GM21447 (cell line): ENCODE measurements around the gene TBC1D12.

Experiments
- ATAC-seq: cut with Tn5 transposase; IDR thresholded peaks from one replicate; pipeline ENCODE4 v1.9.1; 2021; ENCODE audit not compliant: unreplicated experiment

The TBC1D12 gene

DNA sequence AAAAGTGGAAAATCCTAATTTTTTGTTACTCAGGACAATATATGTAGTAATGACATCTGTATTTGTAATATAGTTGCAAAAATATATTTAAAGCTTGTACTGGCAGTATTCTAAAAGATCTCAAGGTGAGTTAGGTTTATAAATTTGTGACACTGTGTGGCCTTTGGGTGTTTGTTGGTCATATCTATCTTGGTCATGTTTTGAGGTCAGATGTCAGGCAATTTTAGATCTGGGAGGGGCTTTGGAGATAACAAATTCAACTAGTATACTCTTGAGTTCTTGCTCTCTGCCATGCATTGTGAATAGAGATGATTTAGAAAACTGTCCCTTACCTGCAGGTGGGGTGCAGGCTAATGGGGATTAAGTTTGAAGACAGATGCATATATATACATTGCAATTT lies 3.1 kb downstream of the TBC1D12 start:
- no peak for ATAC-seq

DNA sequence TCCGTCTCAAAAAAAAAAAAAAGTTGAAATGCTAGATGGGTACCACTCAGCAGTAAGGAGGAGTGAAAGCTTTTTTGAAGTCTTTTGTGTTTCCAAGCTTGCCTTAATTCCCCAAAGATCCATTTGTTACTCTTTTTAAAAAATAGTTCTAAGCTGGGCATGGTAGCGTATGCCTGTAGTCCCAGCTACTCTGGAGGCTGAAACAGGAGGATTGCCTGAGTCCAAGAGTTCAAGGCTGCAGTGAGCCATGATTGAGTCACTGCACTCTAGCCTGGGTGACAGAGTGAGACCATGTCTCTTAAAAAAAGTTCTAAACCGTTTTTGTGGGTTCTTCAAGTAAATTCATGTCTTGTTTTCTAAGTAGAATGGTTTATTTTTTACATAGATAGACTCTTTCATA lies 5.3 kb downstream of the TBC1D12 start:
- no peak for ATAC-seq

DNA sequence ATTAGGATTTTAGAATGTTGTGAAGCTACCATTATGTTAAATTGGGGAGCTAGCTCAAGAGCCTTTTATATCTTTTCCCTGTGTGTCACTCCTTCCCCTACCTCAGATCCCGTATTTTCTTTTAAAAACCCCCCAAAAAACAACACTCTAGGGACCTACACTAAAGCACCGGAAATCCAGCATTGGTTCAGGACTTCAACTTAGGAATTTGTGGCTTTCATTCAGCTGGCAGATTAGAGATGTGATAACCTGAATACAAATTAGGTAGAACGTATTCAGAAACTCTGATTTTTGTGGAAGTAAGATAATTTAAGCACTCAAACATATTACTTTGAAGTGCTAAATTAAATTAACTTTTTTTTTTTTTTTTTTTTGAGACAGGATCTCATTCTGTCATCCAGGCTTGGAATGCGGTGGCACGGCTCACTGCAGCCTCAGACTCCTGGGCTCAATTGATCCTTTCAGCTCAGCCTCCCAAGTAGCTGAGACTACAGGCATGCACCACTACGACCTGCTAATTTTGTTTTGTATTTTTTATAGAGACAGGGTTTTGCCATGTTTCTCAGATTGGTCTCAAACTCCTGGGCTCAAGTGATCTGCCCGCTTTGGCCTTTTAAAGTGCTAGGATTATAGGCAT lies 6.8 kb downstream of the TBC1D12 start:
- ATAC-seq = no peak

DNA sequence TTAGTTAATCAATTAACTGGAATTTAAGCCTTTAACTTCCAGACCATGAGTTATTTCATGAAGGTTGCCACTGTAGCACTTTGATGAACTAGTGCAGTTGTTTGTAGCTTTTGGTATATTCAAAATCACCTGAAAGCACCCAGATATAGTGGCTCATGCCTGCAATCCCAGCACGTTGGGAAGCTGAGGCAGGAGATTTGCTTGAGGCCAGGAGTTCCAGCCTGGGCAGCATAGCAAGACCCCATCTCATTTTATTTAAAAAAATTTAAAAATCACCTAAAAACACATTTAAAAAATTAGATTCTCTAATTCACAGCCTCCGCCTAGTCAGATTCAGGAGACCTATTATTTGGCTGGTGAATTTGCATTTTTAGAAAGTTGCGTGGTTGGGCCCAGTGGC lies 9.0 kb downstream of the TBC1D12 start:
- ATAC-seq = no peak

DNA sequence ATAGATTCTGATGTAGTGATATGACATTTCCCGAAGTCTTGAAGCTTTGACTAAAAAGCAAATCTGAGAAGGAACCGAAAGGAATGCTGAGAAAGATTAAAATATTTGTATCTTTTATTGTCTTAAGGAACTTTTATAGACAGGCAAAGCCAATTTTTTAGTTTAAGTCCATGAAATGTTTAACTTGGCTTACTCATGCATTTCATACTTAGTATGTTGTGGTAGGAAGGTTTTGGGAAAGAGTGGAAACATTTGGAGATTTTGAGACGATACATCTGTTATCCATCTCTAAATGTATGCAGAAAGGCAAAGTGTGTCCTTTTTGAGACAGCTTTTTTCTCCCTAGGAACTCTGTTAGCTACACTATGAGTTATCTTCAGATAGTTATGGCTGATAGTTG lies 10.1 kb downstream of the TBC1D12 start:
- no peak for ATAC-seq

DNA sequence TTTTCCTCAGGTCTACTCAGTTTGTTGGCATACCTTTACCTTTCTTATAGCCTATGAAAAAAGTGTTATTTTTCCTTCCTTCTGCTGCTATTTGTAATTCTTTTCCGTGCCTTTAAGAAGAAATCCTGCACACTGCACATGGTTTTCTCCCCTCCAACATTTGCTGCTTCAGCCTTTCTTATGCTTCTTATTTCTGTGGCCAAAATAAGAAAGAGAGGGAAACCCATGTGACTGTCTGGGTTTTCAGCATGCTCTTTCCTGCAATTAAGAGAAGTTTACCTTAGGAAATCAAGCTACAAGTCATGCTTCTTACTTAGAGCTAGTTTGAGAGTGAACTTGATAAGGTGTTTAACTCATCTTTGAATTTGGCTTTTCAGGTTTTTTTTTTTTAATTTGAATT lies 11.0 kb downstream of the TBC1D12 start:
- ATAC-seq = no peak

DNA sequence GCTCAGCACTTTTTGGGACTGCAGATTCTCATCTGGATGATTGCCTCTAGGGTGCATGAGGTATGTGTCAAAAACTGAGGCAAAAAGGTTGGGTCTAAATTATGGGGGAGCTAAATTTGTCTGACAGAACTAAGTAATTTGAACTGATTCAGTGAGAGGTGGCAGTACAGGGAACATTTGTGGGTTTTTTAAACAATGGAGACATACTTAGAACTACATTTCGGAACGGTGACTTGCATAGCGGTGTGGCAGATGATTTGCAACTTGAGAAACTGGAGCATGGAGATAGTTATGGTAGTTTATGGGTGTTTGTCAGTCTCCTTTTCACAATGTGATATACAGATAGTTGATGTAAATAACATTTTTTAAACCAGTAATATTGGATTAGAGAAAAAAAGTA lies 14.6 kb downstream of the TBC1D12 start:
- ATAC-seq = no peak

DNA sequence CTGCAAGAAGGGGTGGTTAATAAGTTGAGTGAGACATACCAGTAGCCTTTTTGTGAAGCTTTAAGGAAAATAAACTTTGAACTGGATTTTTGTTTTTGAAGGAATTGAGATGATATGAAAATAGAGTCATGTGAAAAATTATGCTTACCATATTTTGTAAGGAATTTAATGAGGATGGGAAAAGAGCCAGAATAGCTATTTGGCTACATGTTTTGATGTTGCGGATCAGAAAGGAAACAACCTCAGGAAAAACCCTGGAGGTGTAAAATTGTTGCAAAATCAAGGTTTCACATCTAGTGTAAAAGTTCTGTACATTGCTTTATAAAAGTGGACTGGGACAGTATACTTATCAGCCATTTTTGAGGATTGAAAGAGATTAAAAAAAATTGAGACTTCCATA lies 15.0 kb downstream of the TBC1D12 start:
- ATAC-seq = no peak

DNA sequence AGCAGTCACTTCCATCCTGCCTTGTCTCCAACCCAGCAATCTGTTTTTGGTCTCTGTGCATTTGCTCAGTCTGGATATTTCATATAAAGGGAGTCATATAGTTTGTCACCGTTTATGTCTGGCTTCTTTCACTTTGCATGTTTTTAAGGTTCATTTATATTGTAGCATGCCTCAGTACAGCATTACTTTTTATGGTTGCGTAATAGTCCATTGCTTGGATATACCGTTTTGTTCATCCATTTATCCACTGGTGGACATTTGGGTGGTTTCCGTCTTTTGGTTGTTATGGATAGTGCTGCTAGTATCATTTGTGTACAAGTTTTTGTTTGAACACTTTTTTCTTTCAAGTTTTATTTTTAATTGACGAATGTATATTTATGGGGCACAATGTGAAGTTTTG lies 18.2 kb downstream of the TBC1D12 start:
- no peak for ATAC-seq

DNA sequence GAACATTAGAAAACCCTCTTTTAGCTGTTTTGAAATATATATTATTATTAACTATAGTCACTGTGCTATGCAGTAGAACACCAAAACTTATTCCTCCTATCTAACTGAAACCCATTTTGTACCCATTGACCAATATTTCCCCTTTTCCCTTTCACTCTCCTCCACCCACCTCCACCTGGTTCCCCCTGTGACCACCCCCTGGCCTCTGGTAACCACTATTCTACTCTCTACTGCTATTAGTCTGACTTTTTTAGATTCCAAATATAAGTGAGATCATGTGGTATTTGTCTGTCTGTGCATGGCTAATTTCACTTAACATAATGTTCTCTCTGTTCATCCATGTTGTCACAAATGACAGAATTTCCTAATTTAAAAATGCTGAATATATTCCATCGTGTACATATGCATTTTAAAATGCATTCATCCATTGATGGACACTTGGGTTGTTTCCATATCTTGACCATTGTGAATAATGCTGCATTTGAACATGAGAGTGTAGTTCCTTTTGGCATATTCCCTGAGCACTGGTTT lies 18.7 kb downstream of the TBC1D12 start:
- no peak for ATAC-seq

DNA sequence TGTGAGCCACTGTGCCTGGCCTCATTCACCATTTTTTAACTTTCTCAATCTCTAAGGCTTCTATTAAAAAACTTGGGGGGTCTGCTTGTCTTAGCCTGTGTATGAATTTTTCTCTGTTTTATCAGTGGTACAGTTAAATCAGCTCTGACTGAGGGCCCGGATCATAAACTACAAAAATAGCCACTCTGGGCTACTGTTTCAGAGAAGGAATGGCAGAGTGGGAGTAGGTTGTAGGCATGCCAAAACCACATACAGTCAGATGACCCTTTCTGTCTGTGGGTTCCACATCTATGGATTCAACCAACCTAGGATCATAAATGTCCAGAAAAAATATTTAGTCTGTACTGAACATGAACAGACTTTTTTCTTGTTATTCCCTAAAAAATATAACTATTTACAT lies 21.3 kb downstream of the TBC1D12 start:
- no peak for ATAC-seq

DNA sequence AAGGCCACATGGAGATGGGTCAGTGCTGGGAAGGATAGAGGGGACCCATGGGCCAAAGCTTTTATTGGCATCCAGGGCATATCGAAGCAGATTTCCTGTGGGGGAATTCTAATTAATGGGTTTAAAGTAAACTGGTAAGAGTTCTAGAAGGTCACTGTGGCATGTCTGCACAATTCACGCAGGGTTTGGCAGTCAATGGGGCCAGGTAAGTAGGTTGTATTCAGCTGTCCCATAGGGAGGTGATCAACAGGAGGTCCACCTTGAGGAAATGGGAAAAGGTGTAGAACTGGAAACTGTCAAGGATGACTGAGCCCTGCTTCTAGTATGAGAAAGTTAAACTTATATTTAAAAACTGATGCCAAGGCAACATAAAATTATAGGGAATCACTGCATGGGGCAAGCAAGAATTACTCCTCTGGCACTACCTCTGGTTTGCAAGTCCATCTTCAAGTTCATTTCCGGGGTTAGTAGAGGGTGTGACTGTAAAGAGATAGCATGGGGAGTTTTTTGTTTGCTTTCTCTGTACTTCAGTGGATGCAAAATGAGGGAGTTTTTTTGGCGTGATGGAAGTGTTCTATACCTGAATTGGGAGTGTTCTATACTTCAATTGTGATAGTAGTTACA lies 22.5 kb downstream of the TBC1D12 start:
- ATAC-seq = no peak

DNA sequence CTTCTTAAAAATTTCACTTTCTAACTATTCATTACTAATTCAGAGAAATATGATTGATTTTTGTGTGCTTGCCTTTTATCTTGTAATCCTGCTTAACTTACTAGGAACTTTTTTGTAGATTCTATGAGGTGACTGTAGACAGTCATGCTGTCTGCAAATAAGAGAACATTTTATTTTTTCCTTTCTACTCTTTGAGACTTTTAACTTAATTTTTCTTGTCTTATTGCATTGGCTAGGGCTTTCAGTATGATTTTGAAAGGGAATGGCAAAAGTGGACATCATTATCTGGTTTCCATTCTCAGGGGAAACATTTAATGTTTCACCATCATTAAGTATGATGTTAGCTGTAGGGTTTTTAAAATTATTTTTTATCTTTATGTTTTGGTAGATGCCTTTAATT lies 23.6 kb downstream of the TBC1D12 start:
- ATAC-seq = no peak

DNA sequence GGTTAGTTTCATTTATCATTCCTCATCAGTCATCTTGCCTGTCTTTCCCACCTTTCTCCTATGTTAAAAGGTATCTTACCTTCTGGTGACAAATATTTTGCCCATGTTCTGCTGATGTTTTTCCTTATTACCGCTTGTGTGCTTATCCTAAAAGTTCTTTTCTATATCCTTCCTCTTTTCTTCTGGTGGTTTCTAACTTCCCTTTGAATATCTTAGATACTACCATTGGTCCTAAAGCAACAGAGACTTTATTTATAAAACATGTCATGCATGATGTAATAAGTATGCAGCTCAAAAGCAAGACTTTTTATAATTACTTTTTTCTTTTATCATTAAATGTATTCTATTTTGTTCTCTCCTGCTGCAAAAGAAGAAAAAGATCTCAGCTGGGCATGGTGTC lies 24.8 kb downstream of the TBC1D12 start:
- no peak for ATAC-seq

DNA sequence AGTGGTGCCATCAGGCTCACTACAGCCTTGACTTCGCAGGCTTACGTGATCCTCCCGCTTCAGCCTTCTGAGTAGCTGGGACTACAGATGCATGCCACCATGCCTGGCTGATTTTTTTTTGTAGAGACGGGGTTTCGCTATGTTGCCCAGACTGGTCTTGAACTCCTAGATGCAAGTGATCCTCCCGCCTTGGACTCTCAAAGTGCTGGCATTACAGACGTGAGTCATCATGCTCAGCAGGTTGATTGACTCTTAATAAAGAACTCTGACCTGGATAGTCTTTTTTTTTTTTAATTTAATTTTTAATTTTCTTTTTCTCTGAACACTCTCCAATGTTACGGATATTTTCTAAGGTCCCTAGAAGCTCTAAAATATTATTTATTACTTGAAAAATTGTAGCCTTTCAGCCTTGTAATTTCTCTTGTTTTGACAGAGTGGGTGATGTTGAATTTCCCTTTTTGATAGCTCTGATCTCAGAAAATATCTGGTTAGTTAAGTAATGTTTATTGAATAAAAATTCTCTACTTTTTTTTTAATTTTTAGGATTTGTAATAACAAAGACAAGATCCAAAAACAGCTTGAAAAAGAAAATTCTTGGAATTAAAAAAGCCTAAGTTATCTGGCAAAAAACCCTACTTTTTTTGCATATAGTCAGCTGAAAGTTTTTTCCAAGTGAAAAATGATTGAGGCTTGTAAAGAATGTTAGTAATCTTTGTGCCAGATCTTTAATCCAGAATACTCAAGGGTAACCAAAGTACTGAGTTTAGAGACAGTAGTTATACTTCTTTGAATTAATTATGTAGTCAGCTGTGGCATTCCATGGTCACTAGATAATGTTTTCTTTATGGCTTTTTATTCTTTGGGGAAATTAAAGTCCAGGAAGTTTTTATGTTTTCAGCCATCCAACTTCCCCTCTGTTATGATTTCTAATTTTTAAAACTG lies 26.7 kb downstream of the TBC1D12 start:
- no peak for ATAC-seq

DNA sequence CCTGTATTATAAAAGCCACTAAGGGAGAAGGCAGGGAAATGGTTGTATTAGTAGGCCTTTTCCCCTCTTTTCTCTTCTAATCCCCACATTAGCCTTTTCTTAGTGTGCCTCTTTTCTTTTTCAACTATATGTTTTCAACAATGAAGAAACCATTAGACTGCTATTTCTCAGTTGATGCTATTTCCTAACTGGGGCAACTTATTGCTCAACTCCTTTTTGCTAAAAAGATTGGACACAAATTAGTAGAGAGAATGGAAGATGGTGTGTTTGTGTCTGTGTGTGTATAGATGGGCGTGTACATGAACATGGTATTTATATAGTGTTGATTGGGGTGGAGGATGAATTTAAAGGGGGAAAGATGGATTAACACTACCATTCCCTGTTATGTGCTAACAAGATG lies 28.4 kb downstream of the TBC1D12 start:
- no peak for ATAC-seq

DNA sequence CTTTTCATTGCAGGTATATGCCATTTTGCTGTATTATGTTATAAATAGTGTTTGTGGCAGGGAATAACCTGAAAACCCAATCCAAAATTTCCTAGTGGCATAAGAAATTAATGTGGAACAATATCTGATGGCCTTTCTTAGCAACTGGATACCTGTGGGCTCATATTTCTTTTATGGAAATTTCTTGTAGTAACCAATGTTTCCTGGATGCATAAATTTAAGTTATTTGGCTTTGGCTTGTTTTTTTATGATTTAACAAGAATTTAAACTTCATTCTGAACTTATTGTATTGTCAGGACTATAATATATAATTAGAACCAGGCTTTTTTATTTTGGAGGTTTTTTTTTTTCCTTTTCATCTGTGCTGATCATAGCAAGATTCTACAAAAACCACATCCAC lies 30.1 kb downstream of the TBC1D12 start:
- no peak for ATAC-seq

DNA sequence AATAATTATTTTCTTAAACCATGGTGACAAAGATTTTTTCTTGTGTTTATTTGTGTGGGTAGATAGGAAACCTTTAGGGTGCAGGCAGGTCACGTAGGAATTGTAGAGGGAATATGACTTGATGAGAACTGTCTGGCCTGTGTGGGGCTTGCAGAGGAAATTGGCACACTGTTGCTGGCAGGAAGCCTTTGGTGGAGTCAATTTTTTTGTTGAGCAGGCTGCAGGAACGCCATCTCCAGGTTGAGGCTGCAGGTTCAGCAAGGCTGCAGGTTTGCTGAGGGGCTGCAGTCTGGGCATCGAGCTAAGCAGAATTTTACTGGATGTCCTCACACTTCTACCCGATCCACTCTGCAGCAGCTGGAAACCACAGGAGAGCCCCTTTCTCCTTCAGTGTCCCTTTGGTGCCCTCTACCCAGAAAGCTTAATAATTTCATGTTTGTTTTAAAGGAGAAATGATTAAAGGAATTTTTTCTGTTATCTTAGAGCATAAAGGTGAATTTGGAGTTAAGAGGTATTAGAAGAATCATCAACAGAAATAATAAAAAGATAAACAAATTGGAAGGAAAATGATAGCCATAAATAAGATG lies 37.0 kb downstream of the TBC1D12 start:
- ATAC-seq = no peak

DNA sequence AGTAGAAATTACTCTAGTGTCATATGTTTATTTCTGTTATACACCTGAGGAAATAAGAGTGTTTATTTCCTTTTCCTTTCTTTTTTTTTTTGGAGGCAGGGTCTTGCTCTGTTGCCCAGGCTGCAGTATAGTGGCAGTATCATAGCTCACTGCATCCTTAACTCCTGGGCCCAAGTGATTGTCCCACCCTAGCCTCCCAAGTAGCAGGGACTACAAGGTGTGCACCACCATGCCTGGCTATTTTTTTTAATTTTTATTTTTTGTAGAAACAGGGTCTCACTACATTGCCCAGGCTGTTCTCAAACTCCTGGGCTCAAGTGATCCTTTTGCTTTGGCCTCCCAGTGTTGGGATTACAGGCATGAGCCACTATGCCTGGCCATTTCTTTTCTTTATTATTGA lies 37.8 kb downstream of the TBC1D12 start:
- ATAC-seq = no peak

DNA sequence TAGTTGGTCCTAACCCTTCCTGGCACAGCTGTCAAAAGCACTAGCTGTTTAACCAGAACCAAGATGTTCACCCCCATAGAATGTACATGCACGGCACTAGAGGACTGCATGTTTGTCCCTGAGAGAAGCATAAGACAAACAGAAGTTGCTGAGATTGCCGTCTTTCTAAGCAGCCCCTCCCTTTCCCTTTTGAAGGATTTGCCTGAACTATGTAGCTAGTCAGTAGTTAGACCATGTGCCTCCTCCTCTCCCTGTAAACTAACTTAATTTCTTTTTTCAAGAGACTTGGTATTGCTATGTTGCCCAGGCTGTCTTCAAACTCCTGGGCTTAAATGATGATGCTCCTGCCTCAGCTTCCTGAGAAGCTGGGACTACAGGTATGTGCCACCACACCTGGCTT lies 40.7 kb downstream of the TBC1D12 start:
- ATAC-seq = no peak

DNA sequence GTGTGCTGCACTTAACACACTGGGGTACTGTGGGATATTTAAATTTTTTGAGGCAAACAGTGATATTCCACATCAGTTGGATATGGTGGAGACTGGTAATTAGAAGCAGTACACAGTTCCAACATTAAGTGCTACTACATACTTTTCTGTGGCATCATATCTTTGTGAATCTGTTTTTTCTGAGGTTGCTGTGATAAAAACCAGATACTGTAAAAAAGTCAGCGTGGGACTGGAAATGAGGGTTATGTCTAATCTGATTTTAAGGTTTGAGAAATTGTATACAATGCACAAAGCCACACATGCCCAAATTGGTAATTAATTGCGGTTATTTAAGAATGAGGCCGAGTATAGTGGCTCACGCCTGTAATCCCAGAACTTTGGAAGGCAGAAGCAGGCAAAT lies 41.2 kb downstream of the TBC1D12 start:
- no peak for ATAC-seq

DNA sequence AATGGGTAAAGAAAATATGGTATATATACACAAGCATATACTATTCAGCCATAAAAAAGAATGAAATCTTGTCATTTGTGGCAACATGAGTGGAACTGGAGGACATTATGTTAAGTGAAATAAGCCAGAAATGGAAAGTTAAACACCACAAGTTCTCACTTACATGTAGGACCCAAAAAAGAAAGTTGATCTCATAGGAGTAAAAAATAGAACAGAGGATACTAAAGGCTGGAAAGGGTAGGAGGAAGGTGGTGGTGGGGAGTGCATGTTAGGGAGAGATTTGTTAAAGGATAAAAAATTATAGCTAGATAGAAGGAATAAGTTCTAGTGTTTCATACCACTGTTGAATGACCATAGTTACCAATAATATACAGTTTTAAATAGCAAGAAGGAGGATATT lies 48.4 kb downstream of the TBC1D12 start:
- ATAC-seq = no peak
